Stimulated activated effector memory CD8-positive, alpha-beta T cell treated with anti-CD3 and anti-CD28 coated beads, Interleukin-12 subunit alpha, Interleukin-12 subunit beta, amount 100 ng/mL, for 72 hours (primary cell): Measurements from ENCODE around the gene IKZF1.

Source experiments
- ATAC-seq: fragments of 150-1000 bp; cut with Tn5 transposase; 2 replicates; pipeline ENCODE4 v1.10.0; 2021
- DNase-seq, 2 donors: peaks; one replicate each; pipeline ENCODE4 v3.0.0; 2021 to 2022; ENCODE audit warnings: low spot score in 2 of 2
- H3K27ac Mint-ChIP-seq: one replicate; pipeline ENCODE4 v1.8.0; 2022; ENCODE audit warnings: mild to moderate bottlenecking, mixed read lengths
- H3K36me3 Mint-ChIP-seq: one replicate; pipeline ENCODE4 v1.8.0; 2022; ENCODE audit warnings: mild to moderate bottlenecking, mixed read lengths
- H3K4me1 Mint-ChIP-seq: one replicate; pipeline ENCODE4 v1.8.0; 2022; ENCODE audit warnings: mixed read lengths
- H3K4me3 Mint-ChIP-seq: one replicate; pipeline ENCODE4 v1.8.0; 2022; ENCODE audit warnings: mild to moderate bottlenecking, mixed read lengths
- H3K9me3 Mint-ChIP-seq: one replicate; pipeline ENCODE4 v1.8.0; 2022; ENCODE audit warnings: mixed read lengths

The IKZF1 gene

DNA sequence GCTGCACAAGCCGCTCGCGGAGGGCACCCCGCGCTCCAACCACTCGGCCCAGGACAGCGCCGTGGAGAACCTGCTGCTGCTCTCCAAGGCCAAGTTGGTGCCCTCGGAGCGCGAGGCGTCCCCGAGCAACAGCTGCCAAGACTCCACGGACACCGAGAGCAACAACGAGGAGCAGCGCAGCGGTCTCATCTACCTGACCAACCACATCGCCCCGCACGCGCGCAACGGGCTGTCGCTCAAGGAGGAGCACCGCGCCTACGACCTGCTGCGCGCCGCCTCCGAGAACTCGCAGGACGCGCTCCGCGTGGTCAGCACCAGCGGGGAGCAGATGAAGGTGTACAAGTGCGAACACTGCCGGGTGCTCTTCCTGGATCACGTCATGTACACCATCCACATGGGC, 95.6 kb downstream of the IKZF1 start:
- H3K4me3 Mint-ChIP-seq = no peak overlapping the region
- peak overlapping the region; percentile 93 for H3K27ac Mint-ChIP-seq
- peaks cover 100% of the 10 kb centered on the region for H3K36me3 Mint-ChIP-seq
- no peak for ATAC-seq
- no peak for DNase-seq
- H3K4me1 Mint-ChIP-seq = peaks cover 68% of the 10 kb centered on the region
- no peaks in the 10 kb centered on the region for H3K9me3 Mint-ChIP-seq

DNA sequence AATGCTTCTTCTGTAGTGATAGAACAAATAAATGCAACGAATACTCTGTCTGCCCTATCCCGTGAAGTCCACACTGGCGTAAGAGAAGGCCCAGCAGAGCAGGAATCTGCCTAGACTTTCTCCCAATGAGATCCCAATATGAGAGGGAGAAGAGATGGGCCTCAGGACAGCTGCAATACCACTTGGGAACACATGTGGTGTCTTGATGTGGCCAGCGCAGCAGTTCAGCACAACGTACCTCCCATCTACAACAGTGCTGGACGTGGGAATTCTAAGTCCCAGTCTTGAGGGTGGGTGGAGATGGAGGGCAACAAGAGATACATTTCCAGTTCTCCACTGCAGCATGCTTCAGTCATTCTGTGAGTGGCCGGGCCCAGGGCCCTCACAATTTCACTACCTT, 99.9 kb downstream of the IKZF1 start:
- H3K4me3 Mint-ChIP-seq = no peak overlapping the region
- peaks cover 77% of the 10 kb centered on the region for H3K4me1 Mint-ChIP-seq
- DNase-seq (no peak), ATAC-seq (no peak)
- no peaks in the 10 kb centered on the region for H3K9me3 Mint-ChIP-seq
- peaks cover 100% of the 10 kb centered on the region for H3K36me3 Mint-ChIP-seq
- peak overlapping the region; percentile 93 for H3K27ac Mint-ChIP-seq

DNA sequence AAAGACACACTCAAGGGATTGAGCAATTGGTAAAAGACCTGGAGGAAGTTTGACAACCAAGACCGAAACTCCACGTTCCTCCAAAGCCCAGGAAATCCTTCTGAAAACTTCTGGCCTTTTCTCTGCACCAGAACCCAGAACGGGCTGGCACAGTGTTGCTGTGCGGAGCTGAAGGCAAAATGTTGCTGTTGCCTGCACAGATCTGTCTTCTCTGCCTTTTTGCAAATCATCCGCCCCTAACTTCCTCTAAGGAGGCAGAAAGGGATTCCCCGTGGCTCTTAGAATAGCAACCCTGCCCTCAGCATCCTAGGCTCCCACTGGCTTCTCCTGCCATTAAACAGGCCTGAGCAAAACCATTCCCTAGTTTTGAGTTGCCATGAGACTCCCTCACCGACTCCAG, 100.7 kb downstream of the IKZF1 start:
- DNase-seq (no peak), ATAC-seq (no peak)
- H3K4me3 Mint-ChIP-seq = peak overlapping the region; percentile 26
- H3K9me3 Mint-ChIP-seq = no peaks in the 10 kb centered on the region
- H3K36me3 Mint-ChIP-seq = peaks cover 99% of the 10 kb centered on the region
- H3K4me1 Mint-ChIP-seq = peaks cover 86% of the 10 kb centered on the region
- H3K27ac Mint-ChIP-seq = peak overlapping the region; percentile 93

DNA sequence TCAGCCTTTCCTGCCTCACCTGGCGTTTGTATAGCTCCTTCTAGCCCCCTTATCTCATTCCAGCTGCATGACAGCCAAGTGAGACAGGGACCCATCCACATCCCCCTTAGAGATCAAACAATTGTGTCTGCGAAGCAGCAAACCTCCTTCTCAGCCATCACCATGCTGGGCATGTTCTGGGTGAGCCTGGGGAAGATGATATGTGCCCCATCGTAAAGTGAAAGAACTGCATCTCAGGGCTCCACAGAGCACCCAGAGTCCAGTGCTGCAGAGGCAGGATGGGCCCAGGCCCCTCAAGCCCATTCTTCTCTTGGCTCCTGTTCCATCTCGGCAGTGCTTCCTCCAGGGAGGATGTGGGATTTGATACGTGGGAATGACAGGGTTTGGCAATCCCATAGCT, 102.4 kb downstream of the IKZF1 start:
- DNase-seq (no peak), ATAC-seq (peak; percentile 29)
- H3K36me3 Mint-ChIP-seq = peaks cover 83% of the 10 kb centered on the region
- H3K4me3 Mint-ChIP-seq = no peak overlapping the region
- peak overlapping the region; percentile 93 for H3K27ac Mint-ChIP-seq
- peaks cover 88% of the 10 kb centered on the region for H3K4me1 Mint-ChIP-seq
- H3K9me3 Mint-ChIP-seq = no peaks in the 10 kb centered on the region

DNA sequence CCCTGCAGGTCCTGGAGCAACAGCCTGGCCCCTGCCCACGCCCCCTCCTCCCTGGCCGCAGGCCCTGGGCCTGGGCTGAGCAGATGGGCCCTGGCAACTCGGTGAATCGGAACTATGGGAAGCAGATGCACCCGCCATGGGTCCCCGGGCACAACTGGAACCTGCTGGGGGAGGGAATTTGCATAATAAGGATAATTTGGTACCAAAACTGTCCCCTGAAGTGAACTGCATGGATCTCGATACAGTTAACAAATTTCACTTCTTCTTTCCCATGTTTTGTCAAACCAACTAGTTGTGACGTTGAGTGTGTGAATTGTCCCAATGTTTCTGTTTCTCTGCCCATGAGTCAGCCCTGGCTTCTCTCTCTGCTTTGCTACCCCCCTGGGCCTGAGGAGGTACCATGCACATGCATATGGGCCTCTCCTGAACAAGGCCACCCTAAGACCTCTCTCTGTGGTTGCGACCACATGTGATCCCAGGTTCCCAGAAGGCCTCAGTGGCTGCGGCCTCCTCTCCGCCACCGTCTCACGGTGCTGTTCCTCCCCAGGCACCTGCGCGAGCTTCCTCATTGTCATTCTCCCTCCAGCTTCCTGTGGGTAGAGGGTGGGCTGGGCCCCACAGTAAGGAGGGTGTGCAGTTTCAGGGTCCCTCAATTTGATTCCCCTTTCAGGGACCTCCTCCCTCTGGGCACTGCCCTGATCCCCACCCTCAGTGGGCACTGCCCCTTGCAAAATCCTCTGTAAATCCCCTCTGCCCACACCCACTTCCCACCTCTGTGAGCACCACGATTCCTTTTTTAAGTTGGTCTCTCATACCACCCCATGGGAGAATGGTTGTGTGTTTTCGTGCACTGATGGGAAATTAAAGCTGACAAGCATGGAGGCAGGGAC, 105.6 kb downstream of the IKZF1 start:
- Mint-ChIP-seq H3K4me3 (peak overlapping the region; percentile 13), H3K36me3 (peaks cover 60% of the 10 kb centered on the region), H3K4me1 (peaks cover 65% of the 10 kb centered on the region), H3K9me3 (no peaks in the 10 kb centered on the region), H3K27ac (peak overlapping the region; percentile 93)
- ATAC-seq (peak; percentile 29), DNase-seq (peak in 1 of 2 donors; percentile 49)

DNA sequence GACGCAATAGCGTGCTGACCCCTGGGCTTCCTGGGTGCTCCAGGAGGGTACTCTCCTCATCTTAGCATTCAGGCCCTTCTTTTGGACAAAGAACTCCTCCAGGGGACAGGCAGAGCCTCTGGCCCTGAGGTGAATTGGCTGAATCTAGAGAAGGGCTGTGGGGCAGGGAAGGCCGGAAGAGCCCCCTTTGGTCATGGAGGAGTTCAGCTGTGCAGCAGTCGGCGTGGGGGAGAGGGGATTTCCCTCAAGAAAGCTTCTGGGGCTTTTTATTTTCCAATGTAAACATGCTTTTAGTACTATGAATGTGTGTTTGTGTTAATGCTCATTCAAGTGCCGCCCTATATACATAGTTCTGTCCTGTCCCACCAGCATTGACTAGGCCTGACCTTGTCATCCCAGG, 106.8 kb downstream of the IKZF1 start:
- no peaks in the 10 kb centered on the region for H3K9me3 Mint-ChIP-seq
- peaks cover 48% of the 10 kb centered on the region for H3K36me3 Mint-ChIP-seq
- peak overlapping the region; percentile 93 for H3K27ac Mint-ChIP-seq
- peaks cover 62% of the 10 kb centered on the region for H3K4me1 Mint-ChIP-seq
- DNase-seq (peak in 1 of 2 donors; percentile 45), ATAC-seq (no peak)
- H3K4me3 Mint-ChIP-seq = no peak overlapping the region

DNA sequence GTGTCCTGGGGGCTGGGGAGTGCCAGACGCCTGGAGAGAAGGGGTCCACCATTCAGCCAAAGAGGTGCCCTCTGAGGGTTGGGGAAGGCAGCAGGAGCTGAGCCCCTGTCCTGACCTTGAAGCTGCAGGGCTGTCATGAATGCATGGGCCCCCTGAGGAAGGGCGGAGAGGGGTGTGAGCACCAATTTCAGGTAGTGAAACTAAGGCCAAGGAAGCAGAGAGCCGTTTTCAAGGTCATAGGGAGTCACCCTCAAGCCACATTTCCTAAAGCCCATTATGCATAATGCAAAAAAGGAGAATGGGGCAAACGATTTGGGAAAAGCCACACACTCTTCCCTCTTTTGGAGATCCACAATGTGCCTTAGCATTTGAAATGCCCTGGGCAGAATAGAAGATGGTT, 108.5 kb downstream of the IKZF1 start:
- H3K27ac Mint-ChIP-seq = peak overlapping the region; percentile 4
- H3K36me3 Mint-ChIP-seq = peaks cover 31% of the 10 kb centered on the region
- H3K4me3 Mint-ChIP-seq = no peak overlapping the region
- DNase-seq (no peak), ATAC-seq (no peak)
- H3K9me3 Mint-ChIP-seq = no peaks in the 10 kb centered on the region
- H3K4me1 Mint-ChIP-seq = peaks cover 50% of the 10 kb centered on the region

DNA sequence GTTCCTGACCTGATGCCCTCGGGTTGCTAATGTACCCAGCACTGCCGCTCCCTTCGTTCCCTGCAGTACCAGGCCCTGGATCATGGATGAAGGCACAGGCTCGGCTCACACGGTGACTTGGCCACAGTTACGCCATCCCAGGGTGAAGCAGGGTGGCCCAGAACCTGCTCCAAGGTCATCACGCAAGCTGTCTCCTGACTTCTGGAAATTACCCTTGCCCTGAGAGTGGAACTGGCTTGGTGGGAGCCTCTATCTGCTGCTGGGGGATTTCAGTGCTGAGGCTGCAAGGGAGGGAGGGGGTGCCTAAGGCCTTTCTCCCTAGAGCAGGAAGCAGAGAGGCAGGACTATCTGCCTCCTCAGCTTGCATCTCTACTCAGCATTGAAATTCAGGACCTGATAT, 109.0 kb downstream of the IKZF1 start:
- Mint-ChIP-seq H3K9me3 (no peaks in the 10 kb centered on the region), H3K4me1 (peaks cover 44% of the 10 kb centered on the region), H3K4me3 (no peak overlapping the region), H3K27ac (peak overlapping the region; percentile 48), H3K36me3 (peaks cover 25% of the 10 kb centered on the region)
- DNase-seq (peak in 1 of 2 donors; percentile 43), ATAC-seq (no peak)

DNA sequence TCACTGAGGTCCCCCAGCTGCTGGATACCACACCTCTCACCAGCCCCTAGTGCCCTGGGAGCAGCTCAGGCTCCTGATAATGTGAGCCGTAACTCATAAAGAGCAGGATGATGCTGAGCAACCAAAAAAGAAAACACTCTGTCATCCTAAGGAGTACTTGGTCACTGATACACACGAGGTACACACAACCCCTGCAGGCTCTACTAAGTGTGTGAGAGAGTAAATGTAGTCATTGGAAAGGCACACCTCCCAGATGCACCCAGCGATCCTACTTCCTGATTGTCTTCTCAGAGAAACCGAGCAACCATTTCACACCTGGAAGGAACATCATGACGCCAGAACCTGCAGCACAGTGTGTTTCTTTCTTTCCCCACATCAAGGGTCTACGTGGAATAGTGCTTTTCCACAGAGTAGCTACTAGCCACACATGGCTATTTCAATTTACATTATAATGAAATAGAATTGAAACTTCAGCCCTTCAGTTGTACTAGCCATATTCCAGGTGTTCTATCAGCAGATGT, 111.4 kb downstream of the IKZF1 start:
- DNase-seq (peak in 1 of 2 donors; percentile 45), ATAC-seq (no peak)
- Mint-ChIP-seq H3K4me3 (no peak overlapping the region), H3K27ac (peak overlapping the region; percentile 77), H3K36me3 (peaks cover 8% of the 10 kb centered on the region), H3K9me3 (no peaks in the 10 kb centered on the region), H3K4me1 (peaks cover 21% of the 10 kb centered on the region)

DNA sequence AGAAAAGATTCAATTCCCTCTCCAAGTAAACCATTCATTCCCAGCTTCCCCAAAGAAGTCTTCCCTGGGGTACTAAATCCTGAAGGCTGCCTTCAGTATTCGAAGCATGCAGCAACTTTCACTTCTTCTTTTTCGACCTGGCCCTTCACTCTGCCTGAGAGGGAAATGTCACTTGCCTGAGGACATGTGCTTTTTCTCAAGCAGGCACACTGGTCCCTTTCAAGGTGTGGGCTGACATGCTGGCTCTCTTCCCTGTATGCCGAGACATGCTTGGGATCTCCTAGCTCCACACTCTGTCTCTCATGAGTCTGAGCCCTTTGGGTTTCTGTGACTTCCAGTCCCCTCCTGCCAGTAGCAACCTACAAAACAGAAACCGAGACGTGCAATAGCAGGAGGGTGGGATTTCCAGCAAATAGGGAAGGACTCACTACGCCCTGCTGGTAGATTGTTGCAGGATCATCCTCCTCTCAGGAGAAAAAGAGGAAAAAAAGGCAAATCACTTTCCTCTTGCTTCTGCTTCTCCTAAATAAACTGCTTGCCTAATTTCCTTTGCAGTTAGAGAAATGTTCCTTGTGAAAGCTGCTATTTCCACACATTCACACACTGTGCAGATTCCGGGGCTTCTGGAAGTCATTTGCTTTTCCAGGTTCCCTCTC, 112.1 kb downstream of the IKZF1 start:
- Mint-ChIP-seq H3K36me3 (peaks cover 8% of the 10 kb centered on the region), H3K27ac (peak overlapping the region; percentile 36), H3K4me3 (no peak overlapping the region), H3K9me3 (no peaks in the 10 kb centered on the region), H3K4me1 (peaks cover 13% of the 10 kb centered on the region)
- no peak for ATAC-seq
- peak in 1 of 2 donors; percentile 48 for DNase-seq

DNA sequence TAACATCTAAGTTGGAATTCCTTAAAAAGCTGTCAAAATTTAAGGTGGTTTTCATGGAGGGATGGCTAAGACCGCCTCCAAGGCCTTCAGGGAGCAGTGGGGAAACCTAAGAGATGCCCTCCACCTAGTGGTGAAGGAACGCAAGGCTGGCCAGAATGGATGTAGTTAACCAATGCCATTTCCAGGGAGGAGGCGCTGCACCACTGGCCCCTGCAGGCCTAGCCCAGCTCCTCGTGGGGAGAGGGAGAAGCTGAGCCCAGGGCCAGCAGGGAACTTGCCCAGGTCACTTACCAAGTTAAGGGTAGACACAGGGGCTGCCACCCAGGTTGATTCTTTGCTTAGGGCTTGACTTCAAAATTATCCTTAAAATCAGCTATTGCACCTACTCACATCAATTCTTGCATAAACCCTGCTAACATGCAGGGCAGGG, 113.6 kb downstream of the IKZF1 start:
- Mint-ChIP-seq H3K36me3 (no peaks in the 10 kb centered on the region), H3K4me3 (no peak overlapping the region), H3K27ac (peak overlapping the region; percentile 43), H3K9me3 (no peaks in the 10 kb centered on the region), H3K4me1 (peaks cover 12% of the 10 kb centered on the region)
- ATAC-seq (peak; percentile 97), DNase-seq (peak; percentile 55 to 79)

DNA sequence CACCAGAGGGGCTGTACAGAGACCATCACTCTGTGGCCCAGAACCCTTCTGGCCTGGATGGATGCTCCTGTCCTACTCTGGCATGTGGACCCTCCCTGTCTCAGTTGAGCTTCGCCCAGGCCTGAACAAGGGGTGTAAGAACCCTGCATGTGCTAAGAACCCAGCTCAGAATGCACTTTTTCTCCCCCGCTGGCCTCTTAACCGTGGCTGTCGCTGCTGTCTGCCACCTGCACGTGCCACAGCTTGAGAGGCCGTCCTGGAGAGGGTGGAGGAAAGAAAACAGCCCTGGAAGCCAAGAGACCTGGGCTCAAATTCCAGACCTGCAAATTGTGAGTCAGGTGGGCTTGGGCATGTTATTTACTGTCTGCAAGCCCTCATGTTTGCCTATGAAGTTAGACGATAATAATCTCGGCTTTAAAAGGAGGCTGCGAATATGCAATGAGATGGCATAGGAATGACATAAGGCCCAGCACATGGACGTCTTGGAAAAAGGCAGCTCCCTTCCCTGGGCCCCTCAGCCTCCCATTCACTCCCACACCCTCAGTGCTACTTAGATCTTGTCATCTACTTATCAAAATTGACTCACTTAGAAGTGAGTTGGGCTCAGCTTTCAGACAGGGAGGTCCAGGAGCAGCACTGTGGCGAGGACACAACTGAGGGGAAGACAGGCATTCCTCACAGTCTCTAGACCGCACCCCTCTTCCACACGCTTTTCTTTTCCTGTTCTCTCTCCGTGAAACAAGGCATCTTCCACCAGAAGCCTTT, 114.2 kb downstream of the IKZF1 start:
- peak overlapping the region; percentile 43 for H3K27ac Mint-ChIP-seq
- DNase-seq (peak in 1 of 2 donors; percentile 43), ATAC-seq (no peak)
- H3K9me3 Mint-ChIP-seq = no peaks in the 10 kb centered on the region
- peaks cover 12% of the 10 kb centered on the region for H3K4me1 Mint-ChIP-seq
- no peak overlapping the region for H3K4me3 Mint-ChIP-seq
- no peaks in the 10 kb centered on the region for H3K36me3 Mint-ChIP-seq

DNA sequence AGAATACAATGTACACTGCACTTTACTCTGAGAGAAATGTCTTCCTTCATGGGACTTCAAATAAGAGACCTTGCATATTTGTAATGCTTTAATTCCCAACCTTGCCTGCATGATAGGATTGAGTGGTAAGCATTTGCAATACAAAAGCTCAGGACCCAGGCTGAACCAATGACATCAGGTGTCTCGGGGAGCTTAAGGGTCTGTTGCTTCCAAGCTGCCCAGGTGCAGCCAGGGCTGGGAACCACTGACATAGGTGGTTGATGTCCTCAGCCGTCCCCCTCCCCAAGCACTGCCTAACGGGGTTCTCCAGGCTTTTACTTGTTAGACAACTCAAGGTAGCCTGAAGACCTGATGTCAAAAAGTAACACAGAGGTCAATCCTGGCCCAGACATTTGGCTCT, 116.5 kb downstream of the IKZF1 start:
- no peak for DNase-seq
- H3K4me3 Mint-ChIP-seq = no peak overlapping the region
- peaks cover 6% of the 10 kb centered on the region for H3K4me1 Mint-ChIP-seq
- no peak for ATAC-seq
- no peaks in the 10 kb centered on the region for H3K9me3 Mint-ChIP-seq
- H3K36me3 Mint-ChIP-seq = no peaks in the 10 kb centered on the region
- H3K27ac Mint-ChIP-seq = peak overlapping the region; percentile 79

DNA sequence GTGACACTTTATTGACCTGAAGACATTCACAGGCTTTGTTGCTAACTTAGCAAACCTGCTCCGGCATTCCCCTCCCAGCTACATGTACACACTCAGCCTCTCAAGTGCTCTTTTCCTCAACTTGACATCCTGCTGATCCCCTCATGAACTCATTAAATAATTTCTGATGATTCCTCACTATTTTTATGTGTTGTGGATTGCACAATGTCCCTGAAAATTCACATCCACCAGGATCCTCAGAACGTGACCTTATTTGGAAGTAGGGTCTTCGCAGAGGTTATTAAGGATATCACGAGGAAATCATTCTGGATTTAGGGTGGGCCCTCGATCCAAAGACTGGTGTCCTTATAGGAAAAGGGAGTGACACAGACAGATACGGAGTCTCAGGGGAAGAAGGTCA, 118.3 kb downstream of the IKZF1 start:
- Mint-ChIP-seq H3K4me3 (no peak overlapping the region), H3K9me3 (no peaks in the 10 kb centered on the region), H3K4me1 (no peaks in the 10 kb centered on the region), H3K36me3 (no peaks in the 10 kb centered on the region), H3K27ac (no peak overlapping the region)
- ATAC-seq (no peak), DNase-seq (no peak)

DNA sequence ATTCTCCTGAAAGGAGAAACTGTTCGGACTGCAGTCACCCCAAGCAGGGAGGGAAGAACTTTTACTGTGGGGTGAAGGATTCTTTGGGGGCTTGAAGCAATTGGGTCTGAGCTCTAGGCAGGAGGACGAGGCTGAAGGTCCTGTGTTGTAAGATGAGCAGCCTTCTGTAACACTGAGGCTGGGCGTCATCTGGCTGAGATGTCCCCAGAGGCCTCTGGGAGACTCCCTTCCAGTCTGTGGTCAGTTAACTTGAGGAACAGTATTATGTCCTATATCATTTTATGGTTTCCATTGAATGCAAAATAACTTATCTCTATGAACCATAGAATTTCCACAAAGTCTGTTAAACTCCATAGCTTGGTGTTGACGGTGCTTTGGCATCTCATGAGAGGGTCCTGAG, 119.3 kb downstream of the IKZF1 start:
- Mint-ChIP-seq H3K27ac (no peak overlapping the region), H3K4me3 (no peak overlapping the region), H3K9me3 (no peaks in the 10 kb centered on the region), H3K4me1 (no peaks in the 10 kb centered on the region), H3K36me3 (no peaks in the 10 kb centered on the region)
- no peak for ATAC-seq
- DNase-seq = no peak
